ENCODE measurements around the gene IVL.

The IVL gene

GRCh38 chr1:152912900-152913299 lies 4.6 kb downstream of the IVL start:
- H3K4me1 Mint-ChIP-seq, result no peaks in the 10 kb centered on the region
- CTCF ChIA-PET, result no interaction called here
- DNase-seq, result no peak
- no peak overlapping the region for H3K4me3 Mint-ChIP-seq
- no peak overlapping the region for H3K27ac Mint-ChIP-seq
- no peaks in the 10 kb centered on the region for H3K36me3 Mint-ChIP-seq
- H3K27me3 Mint-ChIP-seq, result peaks cover 2% of the 10 kb centered on the region
- H3K9me3 Mint-ChIP-seq, result no peaks in the 10 kb centered on the region

- Mint-ChIP-seq H3K27ac (no peak overlapping the region), H3K4me1 (no peaks in the 10 kb centered on the region), H3K4me3 (no peak overlapping the region), H3K36me3 (no peaks in the 10 kb centered on the region), H3K9me3 (no peaks in the 10 kb centered on the region), H3K27me3 (peaks cover 6% of the 10 kb centered on the region)
- CTCF ChIA-PET, result no interaction called here
- no peak for DNase-seq
These were observed 9.4 kb downstream of the IVL start for GRCh38 chr1:152917794-152918193.

- no peak for DNase-seq
- H3K4me1 Mint-ChIP-seq, result no peaks in the 10 kb centered on the region
- H3K27me3 Mint-ChIP-seq, result peaks cover 6% of the 10 kb centered on the region
- H3K36me3 Mint-ChIP-seq, result no peaks in the 10 kb centered on the region
- H3K27ac Mint-ChIP-seq, result no peak overlapping the region
- no peaks in the 10 kb centered on the region for H3K9me3 Mint-ChIP-seq
- H3K4me3 Mint-ChIP-seq, result no peak overlapping the region
- CTCF ChIA-PET, result no interaction called here
These were observed 10.7 kb downstream of the IVL start for GRCh38 chr1:152919071-152919470.

DNA sequence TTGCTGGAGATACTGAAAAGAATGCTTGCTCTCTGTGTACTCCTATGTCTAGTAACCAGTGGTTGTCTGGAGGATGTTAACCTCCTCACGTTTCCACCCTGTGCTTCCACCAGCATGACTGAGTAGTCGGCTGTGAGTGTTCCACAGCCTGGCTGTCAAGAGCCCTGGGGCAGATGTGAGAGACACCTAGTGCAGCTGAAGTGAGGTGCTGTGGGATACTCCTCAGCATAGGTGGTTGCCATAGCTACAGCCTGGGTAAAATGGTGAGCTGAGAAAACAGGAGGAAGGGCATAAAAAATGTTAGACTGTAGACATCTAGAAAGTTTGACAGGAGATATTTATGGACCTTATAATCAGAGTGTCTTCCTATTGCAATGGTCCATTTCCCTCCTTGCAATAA lies 15.8 kb downstream of the IVL start:
- H3K27me3 Mint-ChIP-seq, result peaks cover 3% of the 10 kb centered on the region
- CTCF ChIA-PET, result no interaction called here
- no peaks in the 10 kb centered on the region for H3K36me3 Mint-ChIP-seq
- no peak for DNase-seq
- no peaks in the 10 kb centered on the region for H3K4me1 Mint-ChIP-seq
- H3K4me3 Mint-ChIP-seq, result no peak overlapping the region
- no peak overlapping the region for H3K27ac Mint-ChIP-seq
- H3K9me3 Mint-ChIP-seq, result no peaks in the 10 kb centered on the region

DNA sequence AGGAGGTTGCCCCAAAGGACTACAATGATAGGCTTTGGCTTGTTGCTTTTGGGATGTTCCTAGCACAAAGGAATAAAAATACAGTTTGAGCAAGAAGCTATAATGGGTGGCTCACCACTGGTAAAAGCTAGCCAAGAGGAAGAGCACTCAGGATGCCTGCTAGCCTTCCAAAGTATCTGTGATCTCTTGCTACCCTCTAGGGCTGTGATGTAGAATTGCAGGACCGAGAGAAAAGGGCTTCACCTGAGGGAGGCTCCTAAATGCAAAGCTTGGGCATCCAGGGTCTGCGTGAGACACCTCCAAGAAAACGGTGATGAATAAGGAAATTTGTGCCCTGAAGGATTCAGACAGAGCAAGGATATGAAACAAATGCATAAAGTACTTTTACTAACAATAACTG lies 17.7 kb downstream of the IVL start:
- Mint-ChIP-seq H3K27me3 (peaks cover 3% of the 10 kb centered on the region), H3K9me3 (no peaks in the 10 kb centered on the region), H3K4me1 (no peaks in the 10 kb centered on the region), H3K4me3 (no peak overlapping the region), H3K36me3 (no peaks in the 10 kb centered on the region), H3K27ac (no peak overlapping the region)
- CTCF ChIA-PET, result interaction anchor here (0.7 kb wide), 1 partner anchor 54 kb away, joined by 3 read pairs; no protein-coding TSS in a partner anchor
- no peak for DNase-seq

- Mint-ChIP-seq H3K27ac (no peak overlapping the region), H3K4me3 (no peak overlapping the region), H3K36me3 (no peaks in the 10 kb centered on the region), H3K9me3 (no peaks in the 10 kb centered on the region), H3K27me3 (peaks cover 3% of the 10 kb centered on the region), H3K4me1 (no peaks in the 10 kb centered on the region)
- CTCF ChIA-PET, result no interaction called here
- no peak for DNase-seq
These were observed 20.3 kb downstream of the IVL start for GRCh38 chr1:152928671-152929070.

- DNase-seq, result no peak
- Mint-ChIP-seq H3K4me1 (no peaks in the 10 kb centered on the region), H3K36me3 (no peaks in the 10 kb centered on the region), H3K27ac (no peak overlapping the region), H3K9me3 (no peaks in the 10 kb centered on the region), H3K27me3 (no peaks in the 10 kb centered on the region), H3K4me3 (no peak overlapping the region)
- CTCF ChIA-PET, result no interaction called here
These were observed 23.9 kb downstream of the IVL start for GRCh38 chr1:152932170-152932811.

- Mint-ChIP-seq H3K27ac (no peak overlapping the region), H3K4me3 (no peak overlapping the region), H3K9me3 (no peaks in the 10 kb centered on the region), H3K36me3 (no peaks in the 10 kb centered on the region), H3K4me1 (no peaks in the 10 kb centered on the region), H3K27me3 (no peaks in the 10 kb centered on the region)
- DNase-seq, result no peak
- CTCF ChIA-PET, result no interaction called here
These were observed 24.9 kb downstream of the IVL start for GRCh38 chr1:152933196-152933595.

GRCh38 chr1:152940614-152941013 lies 32.3 kb downstream of the IVL start:
- no peak overlapping the region for H3K27ac Mint-ChIP-seq
- DNase-seq, result no peak
- H3K4me1 Mint-ChIP-seq, result no peaks in the 10 kb centered on the region
- H3K36me3 Mint-ChIP-seq, result no peaks in the 10 kb centered on the region
- peaks cover 3% of the 10 kb centered on the region for H3K27me3 Mint-ChIP-seq
- H3K9me3 Mint-ChIP-seq, result no peaks in the 10 kb centered on the region
- CTCF ChIA-PET, result no interaction called here
- H3K4me3 Mint-ChIP-seq, result no peak overlapping the region

DNA sequence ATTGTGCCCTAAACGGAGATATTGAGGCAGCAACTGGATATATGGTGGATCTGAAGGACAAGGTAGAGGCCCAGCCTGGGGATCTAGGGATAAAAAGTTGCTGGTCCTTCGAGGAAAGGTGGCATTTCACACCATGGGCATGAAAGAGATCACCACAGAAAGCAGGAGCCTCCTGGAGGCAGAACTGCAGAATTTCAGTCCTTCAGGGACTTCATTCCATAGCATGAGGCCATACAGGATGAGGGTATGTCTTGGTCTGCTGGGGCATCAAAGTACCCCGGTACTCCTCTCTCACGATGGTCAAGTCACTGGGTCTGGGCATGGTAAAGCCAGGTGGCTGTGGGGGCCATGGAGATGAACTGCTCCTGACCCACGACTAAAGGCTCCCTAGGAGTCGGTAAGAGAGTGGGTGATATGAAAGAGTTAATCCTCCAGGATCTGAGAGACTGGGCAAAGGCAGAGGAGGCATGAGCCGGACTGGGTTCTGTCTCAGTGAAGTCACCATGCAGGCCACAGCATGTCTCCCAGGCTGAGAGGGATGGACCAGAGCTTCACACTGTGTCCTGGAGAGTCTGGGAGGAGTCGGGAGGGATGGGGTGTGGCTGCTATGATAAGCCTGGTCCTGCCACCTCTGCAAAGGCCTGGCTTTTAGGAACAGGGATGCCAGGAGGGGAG lies 32.8 kb downstream of the IVL start:
- Mint-ChIP-seq H3K4me1 (no peaks in the 10 kb centered on the region), H3K4me3 (no peak overlapping the region), H3K9me3 (no peaks in the 10 kb centered on the region), H3K27ac (no peak overlapping the region), H3K27me3 (peaks cover 3% of the 10 kb centered on the region), H3K36me3 (no peaks in the 10 kb centered on the region)
- CTCF ChIA-PET, result no interaction called here
- DNase-seq, result no peak

DNA sequence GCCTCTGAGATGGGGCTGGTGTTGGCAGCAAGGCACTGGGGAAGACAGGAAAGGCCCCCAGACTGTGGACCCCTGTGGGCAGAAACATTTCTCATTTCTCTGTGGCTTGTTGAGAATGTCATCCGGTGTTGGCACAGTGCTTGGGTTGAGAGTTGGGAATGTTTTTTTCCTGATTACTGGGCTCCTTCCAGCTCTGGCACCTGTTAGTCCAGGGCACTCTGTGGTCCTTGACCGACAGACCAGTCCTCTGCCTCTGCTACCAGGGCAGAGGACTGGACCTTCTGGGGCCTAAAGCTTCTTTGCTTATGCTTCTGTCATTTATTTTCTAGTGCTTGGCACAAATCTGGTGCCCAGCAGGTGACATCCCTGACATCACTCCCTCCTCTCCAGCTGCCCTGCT lies 33.8 kb downstream of the IVL start:
- CTCF ChIA-PET, result no interaction called here
- Mint-ChIP-seq H3K4me1 (no peaks in the 10 kb centered on the region), H3K27ac (no peak overlapping the region), H3K4me3 (no peak overlapping the region), H3K9me3 (no peaks in the 10 kb centered on the region), H3K36me3 (no peaks in the 10 kb centered on the region), H3K27me3 (peaks cover 4% of the 10 kb centered on the region)
- no peak for DNase-seq

DNA sequence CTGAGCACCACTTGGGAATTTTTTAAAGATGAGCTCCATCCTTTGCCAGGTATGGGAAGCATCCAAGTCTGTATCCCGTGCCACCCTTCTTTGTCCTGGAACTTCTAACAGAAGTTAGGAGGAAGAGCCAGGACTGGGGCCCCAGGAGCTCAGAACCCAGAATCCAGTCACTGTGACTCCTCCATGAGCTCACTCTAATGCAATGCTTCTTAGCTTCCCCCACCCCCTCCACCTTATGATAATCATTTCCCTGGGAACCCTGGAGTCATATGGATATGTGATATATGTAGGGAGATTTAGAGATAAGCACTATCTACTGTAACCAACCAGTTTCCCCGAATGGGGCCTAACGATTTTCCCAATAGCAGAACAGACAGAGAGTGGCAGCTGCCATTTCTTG lies 37.9 kb downstream of the IVL start:
- Mint-ChIP-seq H3K4me1 (no peaks in the 10 kb centered on the region), H3K4me3 (no peak overlapping the region), H3K9me3 (no peaks in the 10 kb centered on the region), H3K27me3 (peaks cover 7% of the 10 kb centered on the region), H3K27ac (no peak overlapping the region), H3K36me3 (no peaks in the 10 kb centered on the region)
- CTCF ChIA-PET, result no interaction called here
- no peak for DNase-seq

DNA sequence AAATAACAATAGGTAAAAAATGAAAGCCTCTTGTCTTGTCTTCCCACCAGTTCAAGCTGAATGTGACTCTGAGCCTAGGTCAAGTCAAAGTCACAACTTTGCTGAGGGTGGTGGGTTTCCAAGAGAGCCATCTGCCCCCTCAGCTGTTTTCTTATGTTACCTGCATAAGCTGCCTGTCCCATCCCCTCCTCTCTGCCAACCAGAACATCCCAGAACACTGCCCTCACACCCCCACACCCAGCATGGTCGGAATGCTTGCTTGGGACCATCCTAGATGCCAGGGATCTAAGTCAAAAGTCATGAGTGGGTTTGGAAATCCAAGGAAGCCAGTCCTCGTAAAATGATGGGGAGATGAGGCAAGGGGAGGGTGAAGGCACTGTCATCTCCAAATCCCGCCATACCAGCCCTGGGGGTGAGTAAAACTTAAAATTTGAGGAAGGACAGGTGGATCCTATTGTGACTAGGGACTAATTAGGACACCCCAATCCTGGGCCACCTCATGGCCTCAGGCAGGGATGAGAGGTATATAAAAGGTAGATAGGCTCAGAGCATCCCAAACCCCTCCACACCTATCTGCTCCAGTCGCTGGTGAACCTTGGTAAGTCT lies 38.4 kb downstream of the IVL start, which contains the start of gene SPRR5:
Gene SPRR5, plus strand, starts transcription at position 556 of the 606 bp plus-strand sequence. CDS start 1,349 bp downstream, outside the sequence.
- Mint-ChIP-seq H3K4me1 (no peaks in the 10 kb centered on the region), H3K36me3 (no peaks in the 10 kb centered on the region)

DNA sequence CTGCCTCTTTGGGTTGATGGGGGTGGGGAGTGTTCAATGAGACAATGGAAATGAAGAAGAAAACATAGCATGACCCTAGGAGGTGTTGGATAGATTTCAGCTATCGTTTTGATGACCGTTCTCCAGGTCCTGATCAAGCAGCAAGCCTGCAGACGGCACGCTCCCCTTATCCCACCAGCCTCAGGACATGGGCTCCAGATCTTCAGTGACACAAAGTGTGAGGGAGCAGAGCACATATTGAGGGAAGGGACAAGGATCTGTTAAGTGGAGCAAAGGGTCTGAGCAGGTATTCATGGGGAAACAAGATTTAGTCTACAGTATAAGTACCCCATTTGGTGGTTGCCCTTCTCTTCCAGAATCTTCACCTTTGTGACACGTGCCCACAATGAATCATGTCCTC lies 43.4 kb downstream of the IVL start:
- no peaks in the 10 kb centered on the region for H3K9me3 Mint-ChIP-seq
- no peak overlapping the region for H3K4me3 Mint-ChIP-seq
- CTCF ChIA-PET, result no interaction called here
- no peaks in the 10 kb centered on the region for H3K4me1 Mint-ChIP-seq
- H3K27ac Mint-ChIP-seq, result no peak overlapping the region
- peaks cover 4% of the 10 kb centered on the region for H3K27me3 Mint-ChIP-seq
- no peak for DNase-seq
- H3K36me3 Mint-ChIP-seq, result no peaks in the 10 kb centered on the region

More for the DNA sequence above, 38.4 kb downstream of the IVL start, which contains the start of gene SPRR5:
- Mint-ChIP-seq H3K27me3 (peaks cover 7% of the 10 kb centered on the region), H3K4me3 (no peak within 1 kb of the TSS), H3K27ac (no peak within 1 kb of the TSS), H3K9me3 (no peaks in the 10 kb centered on the region)
- CTCF ChIA-PET, result no interaction called here
- no peak for DNase-seq

DNA sequence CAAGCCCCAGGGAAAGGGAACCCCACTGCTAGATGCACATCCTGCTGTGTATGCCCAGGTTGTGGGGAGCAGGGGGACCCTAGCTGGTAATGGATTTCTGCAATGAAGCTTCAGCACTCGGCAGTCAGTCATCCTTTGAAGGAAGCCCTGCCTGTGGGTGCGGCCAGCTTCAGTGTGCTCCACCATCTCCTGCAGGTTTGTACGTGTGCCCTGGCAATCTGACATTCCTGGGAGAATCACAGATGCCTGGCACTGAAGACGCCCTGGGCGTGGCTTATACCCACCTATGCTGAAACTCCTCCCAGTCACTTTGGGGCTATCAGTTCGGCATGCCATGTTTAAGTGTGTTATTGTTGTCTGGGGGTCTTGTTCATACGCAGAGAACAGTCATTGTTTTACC lies 45.4 kb downstream of the IVL start:
- H3K9me3 Mint-ChIP-seq, result no peaks in the 10 kb centered on the region
- CTCF ChIA-PET, result no interaction called here
- no peaks in the 10 kb centered on the region for H3K36me3 Mint-ChIP-seq
- H3K4me3 Mint-ChIP-seq, result no peak overlapping the region
- H3K27me3 Mint-ChIP-seq, result no peaks in the 10 kb centered on the region
- no peak for DNase-seq
- H3K27ac Mint-ChIP-seq, result no peak overlapping the region
- H3K4me1 Mint-ChIP-seq, result no peaks in the 10 kb centered on the region
